ENCODE data around the gene JAK1.

JAK1 gene

GRCh38 chr1:64865105-64865757 is 101.1 kb downstream of the JAK1 start:
- H2BK120ac ChIP-seq (ENCODE audit: insufficient read depth, low read length, poor library complexity) = no peak overlapping the region
- no peak overlapping the region for H3K4me3 ChIP-seq (ENCODE audit: low read depth, low read length)
- H3K4ac ChIP-seq (ENCODE audit: low read depth, low read length) = no peak overlapping the region
- no peaks in the 10 kb centered on the region for H3K79me1 ChIP-seq (ENCODE audit: low read length)
- H3K14ac ChIP-seq (ENCODE audit: low read length) = no peak overlapping the region
- H3K4me2 ChIP-seq (ENCODE audit: low read length) = no peak overlapping the region
- no peak overlapping the region for H2BK12ac ChIP-seq (ENCODE audit: low read length)
- H4K12ac ChIP-seq (ENCODE audit: low read depth, low read length) = no peak overlapping the region
- H3K79me2 ChIP-seq (ENCODE audit: control insufficient read depth, insufficient read depth, low read length, poor library complexity) = no peaks in the 10 kb centered on the region
- DNase-seq = no peak
- WGBS (ENCODE audit: extremely low coverage, insufficient coverage, insufficient read length) = no CpG with 5 or more reads among the region's 6 CpGs
- no peak overlapping the region for H3K27ac ChIP-seq (ENCODE audit: low read depth, low read length)
- peaks cover 8 to 16% of the 10 kb centered on the region in 2 experiments for H3K36me3 ChIP-seq (ENCODE audit: control insufficient read depth in 1 of 2, insufficient read depth in 2 of 2, low read length in 2 of 2)
- H3K9me3 ChIP-seq (ENCODE audit: insufficient read depth, low read depth, low read length) = no peaks in the 10 kb centered on the region
- no peak overlapping the region for H3K23ac ChIP-seq (ENCODE audit: low read length)
- no peaks in the 10 kb centered on the region for H3K4me1 ChIP-seq (ENCODE audit: control insufficient read depth in 1 of 2, insufficient read depth in 2 of 2, low read length in 2 of 2)
- no peaks in the 10 kb centered on the region for H3K27me3 ChIP-seq (ENCODE audit: insufficient read depth, low read length)
- H2BK5ac ChIP-seq (ENCODE audit: low read depth, low read length, poor library complexity) = no peak overlapping the region
- H2AFZ ChIP-seq (ENCODE audit: insufficient read depth, low read length, poor library complexity) = no peak overlapping the region
- H3K9ac ChIP-seq (ENCODE audit: low read length) = no peak overlapping the region
- H4K91ac ChIP-seq (ENCODE audit: low read depth, low read length) = no peak overlapping the region
- H2AK5ac ChIP-seq (ENCODE audit: low read length) = no peak overlapping the region
- H4K8ac ChIP-seq (ENCODE audit: low read depth, low read length) = no peak overlapping the region
- H3K18ac ChIP-seq (ENCODE audit: low read length) = no peak overlapping the region

GRCh38 chr1:64864018-64864940 is 102.1 kb downstream of the JAK1 start:
- H2BK12ac ChIP-seq (ENCODE audit: low read length) = no peak overlapping the region
- no peak overlapping the region for H3K4me3 ChIP-seq (ENCODE audit: low read depth, low read length)

GRCh38 chr1:64861611-64862010 is 104.7 kb downstream of the JAK1 start:
- Histone ChIP-seq H3K18ac (ENCODE audit: low read length) (no peak overlapping the region), H4K8ac (ENCODE audit: low read depth, low read length) (no peak overlapping the region), H3K27me3 (ENCODE audit: insufficient read depth, low read length) (no peaks in the 10 kb centered on the region), H2BK5ac (ENCODE audit: low read depth, low read length, poor library complexity) (no peak overlapping the region), H3K14ac (ENCODE audit: low read length) (no peak overlapping the region), H3K9me3 (ENCODE audit: insufficient read depth, low read depth, low read length) (no peaks in the 10 kb centered on the region), H3K4me2 (ENCODE audit: low read length) (no peak overlapping the region), H3K9ac (ENCODE audit: low read length) (no peak overlapping the region), H3K36me3 (ENCODE audit: control insufficient read depth in 1 of 2, insufficient read depth in 2 of 2, low read length in 2 of 2) (peaks cover 26 to 38% of the 10 kb centered on the region in 2 experiments), H3K4me1 (ENCODE audit: control insufficient read depth in 1 of 2, insufficient read depth in 2 of 2, low read length in 2 of 2) (no peaks in the 10 kb centered on the region), H3K23ac (ENCODE audit: low read length) (no peak overlapping the region), H2BK120ac (ENCODE audit: insufficient read depth, low read length, poor library complexity) (no peak overlapping the region), H2AK5ac (ENCODE audit: low read length) (no peak overlapping the region), H3K79me1 (ENCODE audit: low read length) (no peaks in the 10 kb centered on the region), H3K4me3 (ENCODE audit: low read depth, low read length) (no peak overlapping the region), H3K27ac (ENCODE audit: low read depth, low read length) (no peak overlapping the region), H4K12ac (ENCODE audit: low read depth, low read length) (no peak overlapping the region), H3K4ac (ENCODE audit: low read depth, low read length) (no peak overlapping the region), H2BK12ac (ENCODE audit: low read length) (no peak overlapping the region), H4K91ac (ENCODE audit: low read depth, low read length) (no peak overlapping the region), H2AFZ (ENCODE audit: insufficient read depth, low read length, poor library complexity) (no peak overlapping the region), H3K79me2 (ENCODE audit: control insufficient read depth, insufficient read depth, low read length, poor library complexity) (no peaks in the 10 kb centered on the region)
- no CpG with 5 or more reads among the region's 4 CpGs for WGBS (ENCODE audit: extremely low coverage, insufficient coverage, insufficient read length)
- peak; percentile 56 to 81 for DNase-seq

More at GRCh38 chr1:64864018-64864940, 102.1 kb downstream of the JAK1 start:
- Histone ChIP-seq H3K4me2 (ENCODE audit: low read length) (no peak overlapping the region), H3K36me3 (ENCODE audit: control insufficient read depth in 1 of 2, insufficient read depth in 2 of 2, low read length in 2 of 2) (peaks cover 13 to 22% of the 10 kb centered on the region in 2 experiments), H2AK5ac (ENCODE audit: low read length) (no peak overlapping the region), H3K9ac (ENCODE audit: low read length) (no peak overlapping the region), H3K4ac (ENCODE audit: low read depth, low read length) (no peak overlapping the region), H2BK5ac (ENCODE audit: low read depth, low read length, poor library complexity) (no peak overlapping the region), H3K27me3 (ENCODE audit: insufficient read depth, low read length) (no peaks in the 10 kb centered on the region), H2AFZ (ENCODE audit: insufficient read depth, low read length, poor library complexity) (no peak overlapping the region), H3K9me3 (ENCODE audit: insufficient read depth, low read depth, low read length) (no peaks in the 10 kb centered on the region), H3K79me1 (ENCODE audit: low read length) (no peaks in the 10 kb centered on the region), H4K91ac (ENCODE audit: low read depth, low read length) (no peak overlapping the region), H3K27ac (ENCODE audit: low read depth, low read length) (no peak overlapping the region), H3K23ac (ENCODE audit: low read length) (no peak overlapping the region), H3K4me1 (ENCODE audit: control insufficient read depth in 1 of 2, insufficient read depth in 2 of 2, low read length in 2 of 2) (no peaks in the 10 kb centered on the region), H3K14ac (ENCODE audit: low read length) (no peak overlapping the region), H2BK120ac (ENCODE audit: insufficient read depth, low read length, poor library complexity) (no peak overlapping the region), H4K8ac (ENCODE audit: low read depth, low read length) (no peak overlapping the region), H4K12ac (ENCODE audit: low read depth, low read length) (no peak overlapping the region), H3K18ac (ENCODE audit: low read length) (no peak overlapping the region), H3K79me2 (ENCODE audit: control insufficient read depth, insufficient read depth, low read length, poor library complexity) (no peaks in the 10 kb centered on the region)
- peak in 1 of 2 donors; percentile 51 for DNase-seq
- WGBS (ENCODE audit: extremely low coverage, insufficient coverage, insufficient read length) = no CpG with 5 or more reads among the region's 14 CpGs

GRCh38 chr1:64857347-64857746 is 109.0 kb downstream of the JAK1 start:
- Histone ChIP-seq H2BK120ac (ENCODE audit: insufficient read depth, low read length, poor library complexity) (no peak overlapping the region), H3K9me3 (ENCODE audit: insufficient read depth, low read depth, low read length) (no peaks in the 10 kb centered on the region), H3K4me1 (ENCODE audit: control insufficient read depth in 1 of 2, insufficient read depth in 2 of 2, low read length in 2 of 2) (no peaks in the 10 kb centered on the region), H4K91ac (ENCODE audit: low read depth, low read length) (no peak overlapping the region), H3K23ac (ENCODE audit: low read length) (no peak overlapping the region), H3K27me3 (ENCODE audit: insufficient read depth, low read length) (no peaks in the 10 kb centered on the region), H2AK5ac (ENCODE audit: low read length) (no peak overlapping the region), H3K4ac (ENCODE audit: low read depth, low read length) (no peak overlapping the region), H3K36me3 (ENCODE audit: control insufficient read depth in 1 of 2, insufficient read depth in 2 of 2, low read length in 2 of 2) (peaks cover 35 to 48% of the 10 kb centered on the region in 2 experiments), H2BK12ac (ENCODE audit: low read length) (no peak overlapping the region), H3K79me1 (ENCODE audit: low read length) (no peaks in the 10 kb centered on the region), H2BK5ac (ENCODE audit: low read depth, low read length, poor library complexity) (no peak overlapping the region), H3K27ac (ENCODE audit: low read depth, low read length) (no peak overlapping the region), H3K9ac (ENCODE audit: low read length) (no peak overlapping the region), H3K4me3 (ENCODE audit: low read depth, low read length) (no peak overlapping the region), H3K18ac (ENCODE audit: low read length) (no peak overlapping the region), H4K12ac (ENCODE audit: low read depth, low read length) (no peak overlapping the region), H3K79me2 (ENCODE audit: control insufficient read depth, insufficient read depth, low read length, poor library complexity) (no peaks in the 10 kb centered on the region), H3K14ac (ENCODE audit: low read length) (no peak overlapping the region), H3K4me2 (ENCODE audit: low read length) (no peak overlapping the region), H4K8ac (ENCODE audit: low read depth, low read length) (no peak overlapping the region), H2AFZ (ENCODE audit: insufficient read depth, low read length, poor library complexity) (no peak overlapping the region)
- no CpG with 5 or more reads among the region's 4 CpGs for WGBS (ENCODE audit: extremely low coverage, insufficient coverage, insufficient read length)
- no peak for DNase-seq

All from trophoblast cell (in vitro differentiated cells and primary cell).